Transverse colon (tissue), 4 donors: ENCODE results near the gene CEACAM18. TPM values are rescaled to one million over a fixed set of nuclear protein-coding genes. Genes with fewer than 3 reads are reported as not detected.

Source experiments
- DNase-seq: peaks from one replicate; pipeline ENCODE4 v3.0.0-alpha.2; 2019
- H3K27ac ChIP-seq, 4 donors: fragments of 200-600 bp; sonication (generic); 2 replicates each; pipeline ENCODE4 v1.5.1; 2016 to 2018; ENCODE audit warnings: inconsistent platforms in 4 of 4
- H3K27me3 ChIP-seq: fragments of 200-600 bp; sonication (generic); 2 replicates; pipeline ENCODE4 v1.5.1; 2017; ENCODE audit warnings: inconsistent platforms
- H3K36me3 ChIP-seq, 4 donors: fragments of 200-600 bp; sonication (generic); 2 replicates each; pipeline ENCODE4 v1.5.1; 2017 to 2019; ENCODE audit warnings: inconsistent platforms in 4 of 4
- H3K4me1 ChIP-seq, 4 donors: fragments of 200-600 bp; sonication (generic); 2 replicates each; pipeline ENCODE4 v1.5.1; 2017 to 2020; ENCODE audit warnings: inconsistent platforms in 4 of 4
- H3K4me3 ChIP-seq, 4 donors: fragments of 200-600 bp; sonication (generic); 1 replicate in 1 of 4; 2 replicates in 3 of 4; pipeline versions ENCODE4 v1.5.1 to v1.6.1; 2017 to 2019; ENCODE audit warnings: inconsistent platforms in 4 of 4
- H3K9me3 ChIP-seq, 2 donors: fragments of 200-600 bp; sonication (generic); 2 replicates each; pipeline ENCODE4 v1.5.1; 2017 to 2019; ENCODE audit warnings: inconsistent platforms in 2 of 2
- EP300 ChIP-seq: sonication (generic); formaldehyde crosslinking; IDR thresholded peaks from one replicate; pipeline ENCODE4 v1.6.1; 2017; ENCODE audit warnings: antibody characterized with exemption, low read depth
- POLR2A ChIP-seq: fragments of 450-650 bp; IDR thresholded peaks from one replicate; pipeline ENCODE4 v1.6.1; 2016; ENCODE audit warnings: antibody characterized with exemption, mild to moderate bottlenecking, moderate library complexity
- POLR2AphosphoS5 ChIP-seq, 3 donors: sonication (generic); formaldehyde crosslinking; IDR thresholded peaks; one replicate each; pipeline ENCODE4 v1.6.1; 2016; ENCODE audit warnings: antibody characterized with exemption in 3 of 3
- WGBS, 2 donors: methylation state at CpG; one replicate each; pipeline ENCODE4 v1.1.5; 2018; ENCODE audit warnings: low coverage in 1 of 2; 5-methylcytosine and 5-hydroxymethylcytosine counted together
- in situ Hi-C, 4 donors: fragments of 200-750 bp; cut with MboI; loops; one replicate each; pipeline versions ENCODE4 v1.15.0 to v1.15.1; 2017; ENCODE audit warnings: low sequenced_read_pairs in 3 of 4, low pct_ligation_motif_present in 1 of 4, low pct_unique_long_range_greater_than_20kb in 1 of 4
- intact Hi-C: fragments of 100-400 bp; cut with DNase I; formaldehyde crosslinking; loops from one replicate; pipeline ENCODE4 v1.15.1; 2023; ENCODE audit warnings: low total_unique reads
- total RNA-seq, 4 donors: library from RNA; depleted of rRNA; stranded (reverse); fragments of >200 nt; gene quantifications; one replicate each; pipeline ENCODE4 v1.1.0, GENCODE V29; 2016
- TF ChIP-seq, protein P1 (sequence below), 5 experiments: fragments of 200-600 bp in 3 of 5; fragments of 450-650 bp in 2 of 5; sonication (generic) in 3 of 5; IDR thresholded peaks; 1 replicate in 2 of 5; 2 replicates in 3 of 5; pipeline ENCODE4 v1.5.1; 2016 to 2017; ENCODE audit warnings: antibody characterized with exemption in 5 of 5, inconsistent platforms in 3 of 5, mild to moderate bottlenecking in 2 of 5, moderate library complexity in 1 of 5

The CEACAM18 gene
- total RNA-seq, 4 donors from 2014 or later, result not detected

DNA sequence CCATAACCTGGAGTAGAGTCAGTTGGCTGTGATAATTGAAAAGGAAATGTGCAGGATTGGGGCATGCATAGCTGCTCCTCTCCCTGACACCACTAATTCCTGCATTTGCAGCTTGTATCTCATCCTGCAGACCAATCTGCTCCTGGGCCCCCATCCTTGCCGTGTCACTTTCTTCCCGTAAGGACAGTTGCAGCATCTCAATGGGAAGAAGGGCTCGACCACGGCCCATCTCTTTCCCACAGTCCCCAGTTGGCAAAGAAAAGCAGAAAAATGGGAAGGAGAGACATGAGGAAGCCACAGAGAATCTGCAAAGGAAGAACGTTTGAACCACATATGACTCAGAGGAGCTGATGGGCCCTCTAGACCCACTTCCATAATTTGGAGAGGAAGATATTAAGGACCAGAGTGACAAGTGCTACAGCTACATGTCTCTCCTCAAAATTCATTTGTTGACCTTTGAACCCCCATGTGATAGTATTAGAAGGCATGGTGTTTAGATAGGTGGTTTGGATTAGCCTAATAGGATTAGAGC lies 25.0 kb downstream of the CEACAM18 start:
- intact Hi-C loops, result no loop called here
- DNase-seq, result no peak
- H3K36me3 ChIP-seq, result no peaks in the 10 kb centered on the region
- no peak overlapping the region for H3K4me3 ChIP-seq
- H3K9me3 ChIP-seq, result no peaks in the 10 kb centered on the region
- H3K4me1 ChIP-seq, result no peaks in the 10 kb centered on the region
- H3K27me3 ChIP-seq, result no peaks in the 10 kb centered on the region
- in situ Hi-C loops, result no loop called here
- no peak overlapping the region for H3K27ac ChIP-seq
- 73% methylated on average over 5 of the region's 5 CpGs; no CpG with 5 or more reads in 1 of the 2 donors for WGBS, 2 donors
- TF ChIP-seq EP300 (no peak), POLR2A (no peak), POLR2AphosphoS5 (IDR thresholded peaks at IDR 0.05) (no peak)
- TF ChIP-seq, protein P1, sequence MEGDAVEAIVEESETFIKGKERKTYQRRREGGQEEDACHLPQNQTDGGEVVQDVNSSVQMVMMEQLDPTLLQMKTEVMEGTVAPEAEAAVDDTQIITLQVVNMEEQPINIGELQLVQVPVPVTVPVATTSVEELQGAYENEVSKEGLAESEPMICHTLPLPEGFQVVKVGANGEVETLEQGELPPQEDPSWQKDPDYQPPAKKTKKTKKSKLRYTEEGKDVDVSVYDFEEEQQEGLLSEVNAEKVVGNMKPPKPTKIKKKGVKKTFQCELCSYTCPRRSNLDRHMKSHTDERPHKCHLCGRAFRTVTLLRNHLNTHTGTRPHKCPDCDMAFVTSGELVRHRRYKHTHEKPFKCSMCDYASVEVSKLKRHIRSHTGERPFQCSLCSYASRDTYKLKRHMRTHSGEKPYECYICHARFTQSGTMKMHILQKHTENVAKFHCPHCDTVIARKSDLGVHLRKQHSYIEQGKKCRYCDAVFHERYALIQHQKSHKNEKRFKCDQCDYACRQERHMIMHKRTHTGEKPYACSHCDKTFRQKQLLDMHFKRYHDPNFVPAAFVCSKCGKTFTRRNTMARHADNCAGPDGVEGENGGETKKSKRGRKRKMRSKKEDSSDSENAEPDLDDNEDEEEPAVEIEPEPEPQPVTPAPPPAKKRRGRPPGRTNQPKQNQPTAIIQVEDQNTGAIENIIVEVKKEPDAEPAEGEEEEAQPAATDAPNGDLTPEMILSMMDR (IDR thresholded peaks at IDR 0.05), result no peak

DNA sequence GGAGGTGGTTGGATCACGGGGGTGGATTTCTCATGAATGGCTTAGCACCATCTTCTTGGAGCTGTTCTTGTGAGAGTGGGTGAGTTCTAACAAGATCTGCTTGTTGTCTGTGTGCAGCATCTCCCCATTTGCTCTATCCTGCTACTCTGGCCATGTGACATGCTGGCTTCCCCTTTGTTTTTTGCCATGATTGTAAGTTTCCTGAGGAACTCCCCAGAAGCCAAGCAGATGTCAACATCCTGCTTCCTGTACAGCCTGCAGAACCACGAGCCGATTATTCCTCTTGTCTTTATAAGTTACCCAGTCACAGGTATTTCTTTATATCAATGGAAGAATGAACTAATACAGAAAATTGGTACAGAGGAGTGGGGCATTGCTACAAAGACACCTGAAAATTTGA lies 25.6 kb downstream of the CEACAM18 start:
- Histone ChIP-seq H3K9me3 (no peaks in the 10 kb centered on the region), H3K4me3 (no peak overlapping the region), H3K36me3 (no peaks in the 10 kb centered on the region), H3K27me3 (no peaks in the 10 kb centered on the region), H3K4me1 (no peaks in the 10 kb centered on the region), H3K27ac (no peak overlapping the region)
- no peak for DNase-seq
- TF ChIP-seq, protein P1 (IDR thresholded peaks at IDR 0.05), result no peak
- no peak for TF ChIP-seq POLR2AphosphoS5 (IDR thresholded peaks at IDR 0.05)
- TF ChIP-seq POLR2A, result no peak
- no peak for TF ChIP-seq EP300
- in situ Hi-C loops, result no loop called here
- WGBS, 2 donors, result 53% methylated on average over 3 of the region's 3 CpGs; no CpG with 5 or more reads in 1 of the 2 donors
- intact Hi-C loops, result no loop called here

DNA sequence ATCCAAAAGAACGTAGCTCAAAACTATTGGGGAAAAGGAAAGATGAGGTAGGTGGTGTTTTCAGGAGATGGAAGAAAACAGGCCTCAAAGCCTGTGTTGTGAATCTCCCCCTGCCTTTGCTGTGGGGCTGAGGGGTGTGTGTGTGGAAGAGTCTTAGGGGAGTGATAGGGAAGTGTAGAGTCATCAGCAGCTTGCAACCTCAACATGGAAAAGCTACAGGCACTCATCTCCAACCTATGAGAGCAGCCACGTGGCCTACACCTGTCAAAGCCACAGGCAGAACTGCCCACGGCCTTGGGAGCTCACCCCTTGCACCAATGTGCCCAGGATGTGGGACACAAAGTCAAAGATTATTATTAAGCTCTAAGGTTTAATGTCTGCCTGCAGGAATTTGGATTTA lies 27.6 kb downstream of the CEACAM18 start:
- Histone ChIP-seq H3K27me3 (no peaks in the 10 kb centered on the region), H3K27ac (no peak overlapping the region), H3K4me3 (no peak overlapping the region), H3K4me1 (no peaks in the 10 kb centered on the region), H3K36me3 (no peaks in the 10 kb centered on the region), H3K9me3 (no peaks in the 10 kb centered on the region)
- TF ChIP-seq POLR2AphosphoS5 (IDR thresholded peaks at IDR 0.05) (no peak), EP300 (no peak), POLR2A (no peak)
- TF ChIP-seq, protein P1 (IDR thresholded peaks at IDR 0.05), result no peak
- intact Hi-C loops (no loop called here), in situ Hi-C loops (no loop called here)
- DNase-seq, result no peak
- WGBS, 2 donors, result 31 to 33% methylated on average over 3 of the region's 3 CpGs

DNA sequence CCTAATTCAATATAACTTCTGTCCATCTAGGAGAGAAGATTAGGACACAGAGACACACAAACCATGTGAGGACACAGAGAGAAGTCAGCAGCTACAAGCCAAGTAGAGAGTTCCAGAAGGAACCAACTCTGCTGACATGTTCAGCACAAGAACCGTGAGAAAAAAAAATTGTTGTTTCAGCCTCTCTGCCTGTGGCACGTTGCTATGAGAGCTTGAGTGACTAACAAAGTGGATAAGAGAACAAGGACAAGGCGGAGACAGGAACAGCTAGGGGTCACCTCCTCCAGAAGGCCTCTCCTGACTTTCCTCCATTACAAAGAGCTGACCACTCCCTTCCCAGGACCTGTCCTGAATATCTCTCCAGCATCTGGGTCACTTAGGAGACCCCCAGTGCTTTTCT lies 28.9 kb downstream of the CEACAM18 start:
- no peaks in the 10 kb centered on the region for H3K9me3 ChIP-seq
- in situ Hi-C loops, result no loop called here
- no peaks in the 10 kb centered on the region for H3K27me3 ChIP-seq
- no peak overlapping the region for H3K27ac ChIP-seq
- 33 to 52% methylated on average over 2 to 3 of the region's 3 CpGs for WGBS, 2 donors
- no peaks in the 10 kb centered on the region for H3K4me1 ChIP-seq
- no peak for DNase-seq
- intact Hi-C loops, result no loop called here
- no peak overlapping the region for H3K4me3 ChIP-seq
- H3K36me3 ChIP-seq, result no peaks in the 10 kb centered on the region
- TF ChIP-seq EP300 (no peak), POLR2AphosphoS5 (IDR thresholded peaks at IDR 0.05) (no peak), POLR2A (no peak)
- TF ChIP-seq, protein P1 (IDR thresholded peaks at IDR 0.05), result no peak
